Amniotic epithelial cell (primary cell): Measurements from ENCODE around the gene KCNQ1OT1.

Experiments used
- DNase-seq: peaks from one replicate; pipeline ENCODE4 v3.0.0-alpha.2; 2010; ENCODE audit warnings: low read depth

Gene KCNQ1OT1

GRCh38 chr11:2686360-2687222 is 13.2 kb downstream of the KCNQ1OT1 start:
- no peak for DNase-seq

GRCh38 chr11:2685566-2686359 is 14.0 kb downstream of the KCNQ1OT1 start:
- no peak for DNase-seq

- no peak for DNase-seq
Measured at GRCh38 chr11:2685051-2685450, 14.7 kb downstream of the KCNQ1OT1 start.

- no peak for DNase-seq
Measured at GRCh38 chr11:2684581-2684980, 15.2 kb downstream of the KCNQ1OT1 start.

GRCh38 chr11:2683806-2684205 is 16.0 kb downstream of the KCNQ1OT1 start:
- no peak for DNase-seq

GRCh38 chr11:2681408-2682145 is 18.2 kb downstream of the KCNQ1OT1 start:
- no peak for DNase-seq

- DNase-seq = no peak
Measured at GRCh38 chr11:2679011-2679676, 20.6 kb downstream of the KCNQ1OT1 start.

GRCh38 chr11:2678396-2678795 is 21.4 kb downstream of the KCNQ1OT1 start:
- DNase-seq = peak; percentile 58

GRCh38 chr11:2677127-2677526 is 22.7 kb downstream of the KCNQ1OT1 start:
- no peak for DNase-seq

- no peak for DNase-seq
Measured at GRCh38 chr11:2675540-2675939, 24.3 kb downstream of the KCNQ1OT1 start.

- DNase-seq = no peak
Measured at GRCh38 chr11:2674658-2675131, 25.1 kb downstream of the KCNQ1OT1 start.

GRCh38 chr11:2673871-2674471 is 25.8 kb downstream of the KCNQ1OT1 start:
- peak; percentile 24 for DNase-seq

- no peak for DNase-seq
Measured at GRCh38 chr11:2673250-2673610, 26.6 kb downstream of the KCNQ1OT1 start.

- DNase-seq = no peak
Measured at GRCh38 chr11:2672553-2673249, 27.1 kb downstream of the KCNQ1OT1 start.

- no peak for DNase-seq
Measured at GRCh38 chr11:2671748-2672147, 28.0 kb downstream of the KCNQ1OT1 start.

GRCh38 chr11:2670541-2671100 is 29.2 kb downstream of the KCNQ1OT1 start:
- DNase-seq = no peak

GRCh38 chr11:2669634-2670469 is 29.9 kb downstream of the KCNQ1OT1 start:
- no peak for DNase-seq

- no peak for DNase-seq
Measured at GRCh38 chr11:2668876-2669275, 30.9 kb downstream of the KCNQ1OT1 start.

GRCh38 chr11:2667940-2668339 is 31.9 kb downstream of the KCNQ1OT1 start:
- no peak for DNase-seq
